22Rv1 (cell line): Measurements from ENCODE around the gene RBMS3.

Experiments
- ZFX ChIP-seq: fragments of 450-650 bp; IDR thresholded peaks from 2 replicates; pipeline ENCODE4 v1.6.1; 2017; ENCODE audit warnings: antibody characterized with exemption, borderline replicate concordance
- TF ChIP-seq, protein P1 (sequence below): fragments of 450-650 bp; IDR thresholded peaks from 2 replicates; pipeline ENCODE4 v1.5.1; 2017; ENCODE audit warnings: mild to moderate bottlenecking

DNA sequence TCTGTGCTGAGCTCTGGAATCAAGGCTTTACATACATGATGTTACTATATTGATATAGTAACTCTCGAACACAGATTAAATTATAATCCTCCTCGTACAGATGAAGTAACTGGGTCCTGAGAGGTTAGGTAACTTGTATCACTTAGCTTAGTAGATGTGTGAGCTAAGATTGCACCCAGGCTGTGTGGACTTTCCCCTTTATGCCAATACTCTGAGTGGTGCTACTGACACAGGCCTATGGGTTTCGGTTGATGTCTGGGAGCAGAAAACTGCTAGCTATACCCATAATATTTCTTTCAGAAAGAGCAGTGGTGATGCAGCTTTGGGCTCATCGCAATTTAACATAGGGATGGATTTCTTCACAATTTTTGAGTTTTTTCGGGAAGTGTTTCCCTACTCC, 259.7 kb downstream of the RBMS3 start:
- TF ChIP-seq, protein P1, sequence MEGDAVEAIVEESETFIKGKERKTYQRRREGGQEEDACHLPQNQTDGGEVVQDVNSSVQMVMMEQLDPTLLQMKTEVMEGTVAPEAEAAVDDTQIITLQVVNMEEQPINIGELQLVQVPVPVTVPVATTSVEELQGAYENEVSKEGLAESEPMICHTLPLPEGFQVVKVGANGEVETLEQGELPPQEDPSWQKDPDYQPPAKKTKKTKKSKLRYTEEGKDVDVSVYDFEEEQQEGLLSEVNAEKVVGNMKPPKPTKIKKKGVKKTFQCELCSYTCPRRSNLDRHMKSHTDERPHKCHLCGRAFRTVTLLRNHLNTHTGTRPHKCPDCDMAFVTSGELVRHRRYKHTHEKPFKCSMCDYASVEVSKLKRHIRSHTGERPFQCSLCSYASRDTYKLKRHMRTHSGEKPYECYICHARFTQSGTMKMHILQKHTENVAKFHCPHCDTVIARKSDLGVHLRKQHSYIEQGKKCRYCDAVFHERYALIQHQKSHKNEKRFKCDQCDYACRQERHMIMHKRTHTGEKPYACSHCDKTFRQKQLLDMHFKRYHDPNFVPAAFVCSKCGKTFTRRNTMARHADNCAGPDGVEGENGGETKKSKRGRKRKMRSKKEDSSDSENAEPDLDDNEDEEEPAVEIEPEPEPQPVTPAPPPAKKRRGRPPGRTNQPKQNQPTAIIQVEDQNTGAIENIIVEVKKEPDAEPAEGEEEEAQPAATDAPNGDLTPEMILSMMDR = no peak
- TF ChIP-seq ZFX = no peak
